DMS53 (cell line): ENCODE data around the gene PPRC1.

Experiments
- DNase-seq: peaks from one replicate; lab custom pipeline; 2025; lab: John Stamatoyannopoulos, UW

PPRC1 gene

GRCh38 chr10:102195296-102195870 is 62.5 kb downstream of the PPRC1 start:
- DNase-seq, result no peak

GRCh38 chr10:102196893-102197292 is 64.1 kb downstream of the PPRC1 start:
- DNase-seq, result no peak

- DNase-seq, result no peak
Observed at GRCh38 chr10:102198027-102198426, 65.2 kb downstream of the PPRC1 start.
